ENCODE measurements around the gene MARK3.

MARK3 gene

DNA sequence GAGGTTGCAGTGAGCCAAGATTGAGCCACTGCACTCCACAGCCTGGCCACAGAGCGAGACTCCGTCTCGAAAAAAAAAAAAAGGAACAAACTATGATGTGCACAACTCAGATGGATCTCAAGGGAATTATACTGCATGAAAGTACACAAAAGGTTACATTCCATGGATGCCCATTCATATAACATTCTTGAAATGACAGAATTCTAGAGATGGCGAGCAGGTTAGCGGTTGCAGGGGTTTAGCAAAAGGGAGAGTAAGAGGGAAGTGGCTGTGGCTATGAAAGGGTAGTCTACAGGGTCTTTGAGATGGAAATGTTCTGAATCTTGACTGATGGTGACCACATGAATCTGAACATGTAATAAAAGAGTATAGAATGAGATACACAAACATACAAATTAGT is 87.7 kb downstream of the MARK3 start:
- TF ChIP-seq, protein P1, sequence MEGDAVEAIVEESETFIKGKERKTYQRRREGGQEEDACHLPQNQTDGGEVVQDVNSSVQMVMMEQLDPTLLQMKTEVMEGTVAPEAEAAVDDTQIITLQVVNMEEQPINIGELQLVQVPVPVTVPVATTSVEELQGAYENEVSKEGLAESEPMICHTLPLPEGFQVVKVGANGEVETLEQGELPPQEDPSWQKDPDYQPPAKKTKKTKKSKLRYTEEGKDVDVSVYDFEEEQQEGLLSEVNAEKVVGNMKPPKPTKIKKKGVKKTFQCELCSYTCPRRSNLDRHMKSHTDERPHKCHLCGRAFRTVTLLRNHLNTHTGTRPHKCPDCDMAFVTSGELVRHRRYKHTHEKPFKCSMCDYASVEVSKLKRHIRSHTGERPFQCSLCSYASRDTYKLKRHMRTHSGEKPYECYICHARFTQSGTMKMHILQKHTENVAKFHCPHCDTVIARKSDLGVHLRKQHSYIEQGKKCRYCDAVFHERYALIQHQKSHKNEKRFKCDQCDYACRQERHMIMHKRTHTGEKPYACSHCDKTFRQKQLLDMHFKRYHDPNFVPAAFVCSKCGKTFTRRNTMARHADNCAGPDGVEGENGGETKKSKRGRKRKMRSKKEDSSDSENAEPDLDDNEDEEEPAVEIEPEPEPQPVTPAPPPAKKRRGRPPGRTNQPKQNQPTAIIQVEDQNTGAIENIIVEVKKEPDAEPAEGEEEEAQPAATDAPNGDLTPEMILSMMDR (IDR thresholded peaks at IDR 0.05; ENCODE audit: borderline replicate concordance, insufficient read depth, low read depth, low read length): no peak
- H3K4me3 ChIP-seq (ENCODE audit: low read depth, low read length): no peak overlapping the region

DNA sequence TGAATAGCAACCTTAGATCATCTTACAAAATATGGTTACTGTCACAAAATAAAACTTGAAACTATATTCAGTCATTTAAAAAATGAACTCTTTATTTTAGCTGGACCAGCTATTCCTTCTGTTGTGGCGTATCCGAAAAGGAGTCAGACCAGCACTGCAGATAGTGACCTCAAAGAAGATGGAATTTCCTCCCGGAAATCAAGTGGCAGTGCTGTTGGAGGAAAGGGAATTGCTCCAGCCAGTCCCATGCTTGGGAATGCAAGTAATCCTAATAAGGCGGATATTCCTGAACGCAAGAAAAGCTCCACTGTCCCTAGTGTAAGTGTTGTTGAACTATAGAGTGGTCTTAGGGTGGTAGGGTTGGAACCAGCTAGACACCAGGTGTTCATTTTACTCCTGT is 89.7 kb downstream of the MARK3 start:
- no peak overlapping the region for H3K4me3 ChIP-seq (ENCODE audit: low read depth, low read length)
- TF ChIP-seq, protein P1 (IDR thresholded peaks at IDR 0.05; ENCODE audit: borderline replicate concordance, insufficient read depth, low read depth, low read length): no peak

DNA sequence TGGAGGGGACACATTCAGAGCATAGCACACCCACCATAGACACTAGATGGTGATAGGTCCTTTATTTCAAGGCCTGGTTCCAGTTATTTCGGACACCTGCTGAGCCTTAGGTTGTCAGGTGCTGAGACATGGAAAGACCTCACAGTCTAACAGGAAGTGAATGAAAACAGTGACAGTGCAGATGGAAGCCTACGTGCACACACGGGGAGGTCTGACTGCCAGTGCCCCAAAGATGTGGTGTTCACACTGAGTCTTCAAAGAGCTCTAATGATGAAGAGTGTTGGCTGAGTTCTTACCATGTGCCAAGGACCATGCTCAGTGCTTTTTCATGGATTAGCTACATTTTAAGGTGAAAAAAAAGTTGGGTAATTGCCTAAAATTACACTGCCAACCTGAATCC is 90.8 kb downstream of the MARK3 start:
- TF ChIP-seq, protein P1 (IDR thresholded peaks at IDR 0.05; ENCODE audit: borderline replicate concordance, insufficient read depth, low read depth, low read length): no peak
- H3K4me3 ChIP-seq (ENCODE audit: low read depth, low read length): no peak overlapping the region

DNA sequence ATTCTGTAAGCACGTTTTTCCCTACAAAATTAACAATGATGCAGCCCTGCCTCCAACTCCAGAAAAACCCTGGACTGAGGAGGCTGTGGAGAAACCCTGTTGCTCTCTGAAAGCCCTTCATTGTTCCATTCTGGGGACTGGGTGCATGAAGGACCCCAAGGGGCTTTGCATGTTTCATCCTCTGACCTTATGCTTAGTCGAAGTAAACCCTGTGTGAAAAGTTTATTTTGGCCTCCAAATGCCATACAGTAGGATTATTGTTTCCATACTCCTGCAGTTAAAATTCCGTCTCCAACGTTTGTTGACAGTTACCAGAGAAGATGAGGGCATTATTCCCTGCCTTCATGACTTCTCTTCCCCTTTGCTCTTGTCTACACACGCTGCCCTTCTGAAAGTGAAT is 91.4 kb downstream of the MARK3 start:
- no peak overlapping the region for H3K4me3 ChIP-seq (ENCODE audit: low read depth, low read length)
- TF ChIP-seq, protein P1 (IDR thresholded peaks at IDR 0.05; ENCODE audit: borderline replicate concordance, insufficient read depth, low read depth, low read length): no peak

DNA sequence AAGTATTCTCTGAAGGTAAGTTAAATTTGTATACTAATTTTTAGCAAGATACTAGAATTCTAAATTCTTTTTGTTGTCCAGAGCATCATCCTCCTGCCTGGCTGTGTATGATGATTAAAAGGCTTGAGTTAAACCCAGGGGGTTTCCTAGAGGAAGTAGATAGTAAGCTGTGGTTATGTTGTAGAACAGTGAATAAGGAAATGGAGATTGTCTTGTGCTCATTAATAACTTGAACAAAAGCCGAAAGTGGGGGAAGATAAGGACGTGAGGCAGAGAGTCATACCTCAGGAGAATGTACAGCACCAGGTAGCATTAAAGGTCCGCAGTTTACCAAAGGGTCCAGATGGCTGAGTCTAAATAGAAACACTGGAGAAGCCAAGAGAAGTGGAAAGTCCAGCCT is 95.4 kb downstream of the MARK3 start:
- TF ChIP-seq, protein P1 (IDR thresholded peaks at IDR 0.05; ENCODE audit: borderline replicate concordance, insufficient read depth, low read depth, low read length): no peak

DNA sequence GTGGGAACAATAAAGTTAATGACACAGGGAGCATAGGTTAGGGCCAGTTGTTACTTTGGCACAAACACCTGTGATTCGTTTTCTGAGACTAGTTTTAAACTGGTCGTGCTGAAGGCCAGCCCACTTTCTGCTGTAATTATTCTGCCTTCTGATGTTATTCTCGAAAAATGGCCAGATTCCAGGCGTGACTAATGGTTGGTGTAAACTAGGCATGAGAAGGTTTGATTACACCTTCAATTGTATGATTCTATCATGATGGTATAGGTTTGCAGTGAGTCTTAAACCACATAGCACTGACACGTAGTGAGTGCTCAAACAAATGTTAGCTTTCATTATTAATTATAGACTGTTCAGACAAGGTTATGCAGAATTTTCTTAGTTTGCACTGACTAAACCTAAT is 98.4 kb downstream of the MARK3 start:
- no peak overlapping the region for H3K4me3 ChIP-seq (ENCODE audit: low read depth, low read length)
- TF ChIP-seq, protein P1 (IDR thresholded peaks at IDR 0.05; ENCODE audit: borderline replicate concordance, insufficient read depth, low read depth, low read length): no peak

More for the DNA sequence above, 95.4 kb downstream of the MARK3 start:
- H3K4me3 ChIP-seq (ENCODE audit: low read depth, low read length): no peak overlapping the region

DNA sequence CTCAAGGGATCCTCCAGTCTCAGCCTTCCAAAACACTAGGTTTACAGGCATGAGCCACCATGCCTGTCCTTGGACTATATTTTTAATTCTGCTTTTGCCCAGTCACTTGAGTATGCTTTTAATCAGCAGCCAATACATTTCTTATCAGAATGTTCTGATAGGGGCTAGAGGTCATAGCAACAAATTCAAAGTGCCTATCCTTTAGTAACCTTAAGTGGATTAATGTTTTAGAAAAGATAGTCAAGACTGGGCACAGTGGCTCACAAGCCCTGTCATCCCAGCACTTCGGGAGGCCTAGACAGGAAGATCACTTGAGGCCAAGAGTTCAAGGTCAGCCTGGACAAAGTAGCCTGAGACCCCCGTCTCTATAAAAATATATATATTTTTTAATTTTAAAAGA is 100.3 kb downstream of the MARK3 start:
- TF ChIP-seq, protein P1 (IDR thresholded peaks at IDR 0.05; ENCODE audit: borderline replicate concordance, insufficient read depth, low read depth, low read length): no peak
- no peak overlapping the region for H3K4me3 ChIP-seq (ENCODE audit: low read depth, low read length)
